Non-pigmented ciliary epithelial cell (primary cell): ENCODE measurements around the gene EGFL8.
"Not testable (repeated sequence)": the region's sequence is repeated elsewhere in the genome, so short reads cannot be mapped to it uniquely, and the experiment has no call there.

Experiments
- DNase-seq: peaks from one replicate; pipeline ENCODE4 v3.0.0-alpha.2; 2010; ENCODE audit warnings: low read depth

EGFL8 gene

DNA sequence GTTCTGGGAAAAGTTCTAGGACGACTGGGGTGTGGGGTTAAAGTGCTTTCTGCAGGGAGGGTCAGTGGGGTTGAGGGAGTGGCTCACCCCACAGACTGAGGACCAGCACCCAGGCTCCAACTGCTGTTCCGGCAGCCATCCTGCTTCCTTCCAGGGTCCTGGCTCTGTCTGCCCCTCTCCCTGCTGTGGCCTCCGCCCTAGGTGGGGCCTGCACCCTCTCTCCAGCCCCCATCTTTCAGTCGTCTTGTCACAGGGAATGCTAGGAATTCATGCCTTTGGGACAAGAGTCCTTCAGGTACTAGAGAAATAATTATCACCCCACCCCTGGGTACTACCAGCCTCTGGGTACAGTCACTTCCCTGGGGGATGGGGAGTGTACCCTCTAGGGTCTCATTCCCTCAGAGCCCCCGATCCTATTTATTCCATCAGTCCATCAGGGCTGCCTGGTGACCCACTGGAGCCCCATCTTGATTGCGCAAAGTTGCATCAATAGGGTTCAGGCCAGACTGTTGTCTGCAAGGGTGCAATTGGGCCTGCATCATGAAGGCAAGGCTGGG is 19.8 kb downstream of the EGFL8 start, which contains the start of gene AGER:
Gene AGER (minus strand): TSS at position 170 of the 557 bp plus-strand sequence. CDS start 31 bp downstream, at position 139.
- DNase-seq: no peak

DNA sequence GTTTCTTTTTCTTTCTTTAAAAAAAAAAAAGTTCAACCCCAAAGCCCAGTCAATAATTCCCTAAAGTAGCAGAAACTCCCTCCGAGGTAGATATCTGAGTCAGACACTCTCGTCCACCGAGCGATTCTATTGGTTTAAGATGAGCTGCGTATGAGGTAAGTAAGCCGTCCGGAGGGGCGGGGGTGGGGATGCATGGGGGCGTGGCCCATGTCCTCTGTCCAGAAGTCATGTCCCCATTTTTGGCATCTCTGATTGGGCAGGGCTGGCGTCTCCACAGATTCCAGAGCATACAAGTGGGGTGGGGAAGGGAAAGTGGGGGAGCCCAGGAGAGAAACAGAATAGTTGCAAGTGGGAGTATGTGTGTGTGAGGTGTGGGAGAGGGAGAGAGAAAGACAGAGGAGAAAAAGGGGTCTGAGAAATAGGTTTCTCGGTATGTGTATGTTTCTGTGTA is 21.3 kb downstream of the EGFL8 start:
- DNase-seq: not testable (repeated sequence)

DNA sequence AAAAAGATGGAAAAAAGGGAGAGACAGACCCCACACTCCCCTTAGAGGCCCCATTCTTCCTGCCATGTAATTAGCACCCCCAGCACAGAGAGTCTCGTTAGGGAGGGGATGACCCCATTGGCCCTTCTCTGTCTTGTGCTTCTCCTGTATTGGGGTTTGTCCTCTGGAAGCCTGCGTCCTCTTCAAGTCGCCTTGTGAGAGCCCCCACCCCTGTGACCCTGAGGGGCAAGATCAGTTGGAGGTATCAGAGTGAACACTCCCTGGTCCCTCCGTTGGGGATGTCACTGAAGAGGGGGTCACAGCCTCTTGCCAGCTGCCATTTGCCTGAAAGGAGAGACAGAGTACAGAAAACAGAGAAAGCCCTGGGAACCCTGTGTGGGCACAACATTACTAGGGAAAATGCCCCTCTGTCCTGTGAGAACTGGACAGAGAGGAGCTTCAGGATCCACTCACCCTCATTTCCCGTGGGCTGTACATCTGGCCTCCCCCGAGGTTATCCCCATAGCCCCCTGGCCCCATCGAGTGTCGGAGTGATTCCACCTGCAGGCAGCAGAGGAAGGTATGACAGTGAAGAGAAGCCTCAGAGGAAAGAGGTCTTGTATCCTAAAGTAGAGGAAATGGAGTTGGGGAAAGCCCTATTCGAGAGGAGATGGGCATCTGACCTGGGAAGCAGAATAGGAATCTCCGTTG is 21.9 kb downstream of the EGFL8 start:
- DNase-seq: not testable (repeated sequence)

DNA sequence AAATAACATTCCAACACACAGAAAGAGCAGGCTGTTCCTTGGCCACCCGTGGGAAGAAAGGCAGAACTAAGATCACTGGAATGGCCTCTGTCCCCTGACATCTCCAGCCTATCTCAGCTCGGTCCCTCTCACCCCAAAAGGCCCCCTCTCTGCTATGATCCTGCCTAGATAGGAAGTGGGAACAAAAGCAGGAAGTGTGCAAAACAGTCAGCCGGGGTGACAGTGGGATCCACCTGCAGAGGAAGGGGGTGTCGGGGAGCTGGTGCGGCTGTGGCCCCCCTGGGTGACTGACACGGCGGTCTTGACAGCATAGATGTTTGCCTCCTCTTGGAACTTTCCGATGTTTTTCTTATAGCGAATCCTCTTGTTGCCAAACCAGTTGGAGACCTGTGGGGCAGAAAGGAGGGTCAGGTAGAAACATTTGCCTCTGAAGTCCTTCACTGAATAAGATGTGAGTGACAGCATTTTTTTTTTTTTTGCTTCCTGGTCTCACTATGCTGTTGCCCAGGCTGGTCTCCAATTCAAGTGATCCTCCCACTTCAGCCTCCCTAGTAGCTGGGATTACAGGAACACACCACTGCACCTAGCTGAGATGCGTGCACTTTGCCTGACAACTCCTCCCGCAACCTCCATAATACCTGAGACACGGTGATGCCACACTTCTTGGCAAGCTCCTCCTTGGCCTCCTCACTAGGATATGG is 22.8 kb downstream of the EGFL8 start:
- DNase-seq: no peak

GRCh38 chr6:32187725-32188380 is 23.5 kb downstream of the EGFL8 start:
- DNase-seq: not testable (repeated sequence)

DNA sequence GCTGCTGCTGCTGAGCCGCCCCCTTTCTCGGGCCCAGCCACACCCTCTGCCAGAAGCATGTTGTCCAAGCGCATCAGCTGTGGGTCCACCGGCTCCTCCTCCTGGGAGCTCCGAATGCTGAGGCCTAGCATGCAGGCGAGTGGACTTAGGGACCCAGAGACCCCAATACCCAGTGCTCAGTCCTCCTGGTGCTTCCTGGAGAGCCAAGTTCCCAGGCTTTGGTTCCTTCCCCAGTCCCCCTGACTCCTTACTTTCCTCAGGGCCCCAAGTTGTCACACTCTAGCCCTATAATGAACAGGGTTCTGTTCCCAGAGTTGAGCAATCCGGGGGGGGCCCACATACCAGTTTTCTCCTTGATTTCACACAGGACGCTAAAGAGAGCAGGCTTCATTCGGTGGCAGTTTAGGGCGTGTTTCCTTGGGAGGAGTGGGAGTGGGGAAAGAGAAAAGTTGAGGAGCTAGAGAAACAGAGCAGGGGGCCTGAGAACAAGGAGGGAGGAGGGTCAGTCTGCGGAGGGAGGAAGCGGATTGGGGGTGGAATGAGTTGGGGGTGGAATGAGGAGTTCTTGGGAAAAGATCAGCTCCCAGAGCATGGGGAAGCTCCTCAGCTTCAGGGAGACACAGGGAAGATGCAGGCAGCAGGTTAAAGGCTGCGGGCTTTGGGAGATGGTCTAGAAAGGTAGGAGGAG is 24.1 kb downstream of the EGFL8 start:
- no peak for DNase-seq

DNA sequence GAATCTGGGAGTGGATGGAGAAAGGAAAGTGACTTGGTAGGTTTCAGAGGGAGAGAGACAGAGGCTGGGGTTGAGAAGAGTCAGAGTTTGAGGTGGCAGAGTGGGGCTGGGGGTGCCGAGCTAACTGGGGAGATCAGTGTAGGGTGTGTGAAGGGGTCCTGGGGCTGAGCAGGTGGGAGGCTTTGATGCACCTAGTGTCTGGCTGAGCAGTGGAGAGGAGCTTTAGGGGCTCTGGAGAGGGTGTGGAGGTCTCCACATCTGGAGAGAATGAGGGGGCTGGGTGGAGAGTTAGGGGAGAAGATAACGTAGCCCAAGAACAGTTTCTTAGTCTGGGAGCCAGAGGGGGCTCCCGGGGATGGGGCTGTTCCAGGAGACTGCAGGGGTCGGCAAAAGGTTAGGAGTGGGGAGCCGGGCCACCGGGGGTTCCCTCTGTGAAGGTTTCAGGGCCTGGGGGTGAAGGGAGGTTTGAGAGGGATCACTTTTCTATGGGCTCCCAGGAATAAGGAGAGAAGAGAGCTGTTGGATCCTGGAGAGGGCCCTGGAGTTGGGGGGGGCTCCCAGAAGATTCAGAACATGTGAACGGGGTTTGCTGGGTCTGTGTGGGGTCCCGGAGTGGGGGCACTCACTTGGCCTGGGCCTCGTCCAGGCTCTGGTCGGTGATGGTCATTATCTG is 24.8 kb downstream of the EGFL8 start:
- no peak for DNase-seq

DNA sequence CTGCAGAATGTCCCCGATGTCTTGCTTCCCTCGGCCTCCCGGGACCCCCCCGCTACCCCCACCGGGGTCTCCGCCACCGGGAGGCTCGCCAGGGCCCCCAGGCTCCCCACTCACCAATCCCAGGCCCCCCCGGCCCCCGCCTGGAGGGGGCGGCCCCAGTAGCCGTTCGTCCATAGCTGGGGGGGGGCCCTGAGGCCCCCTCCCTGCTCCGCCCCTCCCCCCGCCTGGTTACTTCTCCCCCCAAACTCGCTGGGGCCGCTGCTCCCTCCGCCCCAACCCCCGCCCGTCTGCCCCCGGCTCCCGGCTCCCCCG is 25.3 kb downstream of the EGFL8 start:
- DNase-seq: no peak

GRCh38 chr6:32190054-32190851 is 25.9 kb downstream of the EGFL8 start, which contains the start of gene PBX2:
TSS of gene PBX2 (minus strand) at chr6:32190202. CDS start at chr6:32189915, 287 bp downstream.
- DNase-seq: no peak

DNA sequence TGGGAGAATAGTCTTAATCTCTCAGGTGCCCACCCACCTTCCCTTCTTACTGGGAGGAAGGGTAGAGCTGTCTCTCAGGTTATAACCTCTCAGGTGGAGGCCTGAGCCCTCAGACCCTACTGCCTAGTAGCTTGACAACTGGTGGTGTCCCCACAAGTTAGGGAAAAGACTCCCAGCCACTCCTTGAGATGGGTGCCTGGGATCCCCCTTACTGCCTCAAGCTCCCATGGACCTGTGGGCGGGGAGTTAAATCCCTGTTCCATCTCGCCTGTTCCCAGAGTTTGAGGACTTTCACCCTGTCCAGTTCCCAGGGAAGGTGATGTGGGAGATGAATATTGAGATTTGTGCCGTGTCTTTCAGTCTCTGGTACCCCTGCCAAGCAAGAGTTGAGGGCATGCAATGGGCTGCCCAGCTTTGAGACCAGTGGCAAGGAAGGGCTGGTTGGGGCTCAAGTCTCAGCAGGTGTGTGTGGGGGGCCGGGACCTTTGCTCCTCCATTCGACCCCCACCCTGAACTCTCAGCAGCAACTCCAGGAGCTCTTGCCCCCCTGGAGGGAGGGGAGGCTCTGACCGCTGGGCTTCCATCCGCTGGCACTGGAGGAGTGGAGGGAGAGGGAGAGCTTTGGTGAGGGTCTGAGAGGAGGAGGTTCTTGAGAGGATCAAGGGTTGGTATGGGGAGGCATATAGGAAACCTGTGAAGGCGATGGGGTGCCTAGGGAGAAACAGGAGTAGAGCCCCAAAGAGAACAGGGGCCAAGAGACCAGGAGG is 26.7 kb downstream of the EGFL8 start:
- no peak for DNase-seq

- DNase-seq: no peak
Observed at GRCh38 chr6:32191696-32192607, 27.6 kb downstream of the EGFL8 start.

GRCh38 chr6:32192608-32193039 is 28.2 kb downstream of the EGFL8 start, which contains the start of gene GPSM3:
TSS of gene GPSM3 (minus strand) at chr6:32192643. CDS start at chr6:32192513, 130 bp downstream.
- DNase-seq: no peak

DNA sequence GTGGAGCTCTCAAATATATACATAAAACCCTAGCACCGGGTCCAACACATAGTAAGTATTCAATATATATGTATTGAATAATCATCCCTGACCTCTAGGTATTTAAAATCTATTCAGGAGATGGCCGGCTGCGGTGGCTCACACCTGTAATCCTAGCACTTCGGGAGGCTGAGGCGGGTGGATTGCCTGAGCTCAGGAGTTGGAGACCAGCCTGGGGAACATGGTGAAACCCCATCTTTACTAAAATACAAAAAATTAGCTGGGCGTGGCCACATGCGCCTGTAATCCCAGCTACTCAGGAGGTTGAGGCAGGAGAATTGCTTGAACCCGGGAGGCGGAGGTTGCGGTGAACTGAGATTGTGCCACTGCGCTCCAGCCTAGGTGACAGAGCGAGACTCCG is 28.7 kb downstream of the EGFL8 start:
- DNase-seq: not testable (repeated sequence)

DNA sequence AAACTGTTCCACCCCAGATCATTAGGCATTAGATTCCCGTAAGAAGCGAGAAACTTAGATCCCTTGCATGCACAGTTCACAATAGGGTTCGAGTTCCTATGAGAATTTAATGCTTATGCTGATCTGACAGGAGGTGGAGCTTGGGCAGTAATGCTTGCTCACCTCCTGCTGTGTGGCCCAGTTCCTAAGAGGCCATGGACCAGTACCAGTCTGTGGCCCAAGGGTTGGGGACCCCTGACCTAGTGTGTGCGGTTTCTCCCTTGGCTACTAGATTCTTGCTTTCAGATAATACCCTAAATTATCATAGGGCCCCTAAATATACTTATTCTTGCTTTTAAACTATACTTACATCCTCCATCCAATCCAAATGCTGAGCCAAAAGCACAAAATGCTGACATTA is 30.0 kb downstream of the EGFL8 start:
- no peak for DNase-seq

- no peak for DNase-seq
Observed at GRCh38 chr6:32194825-32195651, 30.6 kb downstream of the EGFL8 start.

DNA sequence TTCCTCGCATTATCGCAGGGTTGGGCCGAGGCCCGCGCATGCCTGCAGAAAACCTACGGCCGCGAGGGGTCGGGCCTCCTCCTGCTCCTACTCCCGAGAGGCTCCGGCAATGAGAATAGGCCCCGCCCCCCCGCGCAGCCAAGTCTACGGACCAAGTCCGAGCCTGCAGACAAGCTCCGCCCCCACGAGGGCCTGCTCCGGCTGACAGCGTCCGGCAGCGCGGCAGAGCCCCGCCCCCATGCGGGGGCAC is 31.2 kb downstream of the EGFL8 start:
- DNase-seq: peak; percentile 98

- no peak for DNase-seq
Observed at GRCh38 chr6:32195902-32196681, 31.7 kb downstream of the EGFL8 start.
